Spleen (tissue), 7 donors: ENCODE measurements around the gene STIL.

Source experiments
- CTCF ChIP-seq, 11 experiments: fragments of 200-600 bp in 7 of 11; fragments of 450-650 bp in 4 of 11; sonication (generic) in 4 of 11; IDR thresholded peaks in 8 of 11; conservative IDR thresholded peaks in 3 of 11; 1 replicate in 7 of 11; 2 replicates in 4 of 11; pipeline versions ENCODE4 v1.4.0 to v1.8.0; 2016 to 2021; ENCODE audit warnings: antibody characterized with exemption in 11 of 11, inconsistent platforms in 4 of 11, mild to moderate bottlenecking in 1 of 11
- POLR2A ChIP-seq, 3 donors: fragments of 450-650 bp; IDR thresholded peaks; one replicate each; pipeline ENCODE4 v1.5.1; 2017; ENCODE audit warnings: antibody characterized with exemption in 3 of 3, mild to moderate bottlenecking in 1 of 3
- donor health status: DM: no; HTN: no; CAD: no; lungs with moderate emphysema.
- donor health status: DM: no; HTN: no; CAD: no.
- donor health status: DM: no; HTN: no; CAD: no.

- TF ChIP-seq CTCF (IDR thresholded peaks at IDR 0.05 in 8 of 11, conservative IDR thresholded peaks at IDR 0.05 in 3 of 11) (no peak), POLR2A (IDR thresholded peaks at IDR 0.05) (no peak)
Measured at GRCh38 chr1:47328992-47329391, 15.0 kb upstream of the STIL start.
